ENCODE results near the gene UBXN7. TPM values are rescaled to one million over a fixed set of nuclear protein-coding genes. Genes with fewer than 3 reads are reported as not detected.
A peak's percentile ranks its signal among the peaks of the same experiment; 100 is the strongest.
"Not testable (repeated sequence)": the region's sequence is repeated elsewhere in the genome, so short reads cannot be mapped to it uniquely, and the experiment has no call there.

Gene UBXN7
- total RNA-seq, 2 experiments from 2014 or later, result 58.4 to 63.7 TPM

DNA sequence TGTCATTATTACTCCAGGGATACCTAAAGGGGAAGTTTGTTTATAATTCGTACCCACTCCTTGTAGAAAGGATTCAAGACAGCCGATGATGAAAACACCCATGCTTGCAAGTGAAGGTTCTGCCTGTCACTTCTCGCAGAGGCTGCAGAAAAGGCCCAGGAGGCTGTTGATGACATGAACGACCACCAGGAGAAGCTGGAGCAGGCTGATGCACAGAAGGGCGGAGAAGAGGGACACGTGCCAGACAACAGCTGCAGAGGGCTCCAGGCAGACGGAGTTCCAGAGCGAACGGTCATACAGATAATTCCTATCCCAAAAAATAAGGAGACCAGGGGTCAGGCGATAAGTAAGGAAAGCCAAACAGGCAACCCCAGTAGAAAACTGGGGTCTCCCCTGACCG lies 108.5 kb downstream of the UBXN7 start:
- TF ChIP-seq, protein P1, sequence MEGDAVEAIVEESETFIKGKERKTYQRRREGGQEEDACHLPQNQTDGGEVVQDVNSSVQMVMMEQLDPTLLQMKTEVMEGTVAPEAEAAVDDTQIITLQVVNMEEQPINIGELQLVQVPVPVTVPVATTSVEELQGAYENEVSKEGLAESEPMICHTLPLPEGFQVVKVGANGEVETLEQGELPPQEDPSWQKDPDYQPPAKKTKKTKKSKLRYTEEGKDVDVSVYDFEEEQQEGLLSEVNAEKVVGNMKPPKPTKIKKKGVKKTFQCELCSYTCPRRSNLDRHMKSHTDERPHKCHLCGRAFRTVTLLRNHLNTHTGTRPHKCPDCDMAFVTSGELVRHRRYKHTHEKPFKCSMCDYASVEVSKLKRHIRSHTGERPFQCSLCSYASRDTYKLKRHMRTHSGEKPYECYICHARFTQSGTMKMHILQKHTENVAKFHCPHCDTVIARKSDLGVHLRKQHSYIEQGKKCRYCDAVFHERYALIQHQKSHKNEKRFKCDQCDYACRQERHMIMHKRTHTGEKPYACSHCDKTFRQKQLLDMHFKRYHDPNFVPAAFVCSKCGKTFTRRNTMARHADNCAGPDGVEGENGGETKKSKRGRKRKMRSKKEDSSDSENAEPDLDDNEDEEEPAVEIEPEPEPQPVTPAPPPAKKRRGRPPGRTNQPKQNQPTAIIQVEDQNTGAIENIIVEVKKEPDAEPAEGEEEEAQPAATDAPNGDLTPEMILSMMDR (IDR thresholded peaks at IDR 0.05), result no peak
- no peak for DNase-seq
- intact Hi-C loops (cut with micrococcal nuclease), result no loop called here
- ATAC-seq, result no peak
- H3K4me3 Mint-ChIP-seq, result no peak overlapping the region
- ChIA-PET POLR2A (interaction anchor here (0.6 kb wide), 1 partner anchor 42 kb away, joined by 3 read pairs; no protein-coding TSS in a partner anchor), CTCF (interaction anchor here (1.0 to 1.7 kb wide), 4 partner anchors 30 to 205 kb away, joined by 3 to 5 read pairs (median 4); no protein-coding TSS in a partner anchor)
- H3K27ac Mint-ChIP-seq, result no peak overlapping the region
- H3K36me3 Mint-ChIP-seq (ENCODE audit: low read depth), result no peaks in the 10 kb centered on the region
- H3K9me3 Mint-ChIP-seq, result no peaks in the 10 kb centered on the region
- H3K27me3 Mint-ChIP-seq, result no peaks in the 10 kb centered on the region
- peaks cover 2% of the 10 kb centered on the region for H3K4me1 Mint-ChIP-seq (ENCODE audit: low read depth)

DNA sequence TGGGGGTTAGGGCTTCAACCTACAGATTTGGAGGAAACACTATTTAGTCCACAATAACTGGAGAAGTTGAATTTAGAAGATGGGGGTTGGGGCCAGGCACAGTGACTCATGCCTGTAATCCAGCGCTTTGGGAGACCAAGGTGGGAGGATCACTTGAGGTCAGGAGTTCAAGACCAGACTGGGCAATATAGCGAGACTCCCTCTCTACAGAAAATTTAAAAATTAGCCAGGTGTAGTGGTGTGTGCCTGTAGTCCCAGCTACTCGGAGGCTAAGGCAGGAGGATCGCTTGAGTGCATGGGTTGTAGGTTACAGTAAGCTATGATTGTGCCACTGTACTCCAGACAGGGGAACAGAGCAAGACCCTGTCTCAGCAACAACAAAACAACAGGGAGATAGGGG lies 109.2 kb downstream of the UBXN7 start:
- no peaks in the 10 kb centered on the region for H3K36me3 Mint-ChIP-seq (ENCODE audit: low read depth)
- no peak for ATAC-seq
- H3K4me3 Mint-ChIP-seq, result no peak overlapping the region
- POLR2A ChIA-PET, result no interaction called here
- intact Hi-C loops (cut with micrococcal nuclease), result no loop called here
- H3K9me3 Mint-ChIP-seq, result no peaks in the 10 kb centered on the region
- CTCF ChIA-PET, result no interaction called here
- no peak for DNase-seq
- H3K4me1 Mint-ChIP-seq (ENCODE audit: low read depth), result peaks cover 2% of the 10 kb centered on the region
- no peaks in the 10 kb centered on the region for H3K27me3 Mint-ChIP-seq
- TF ChIP-seq, protein P1 (IDR thresholded peaks at IDR 0.05), result no peak
- H3K27ac Mint-ChIP-seq, result no peak overlapping the region

DNA sequence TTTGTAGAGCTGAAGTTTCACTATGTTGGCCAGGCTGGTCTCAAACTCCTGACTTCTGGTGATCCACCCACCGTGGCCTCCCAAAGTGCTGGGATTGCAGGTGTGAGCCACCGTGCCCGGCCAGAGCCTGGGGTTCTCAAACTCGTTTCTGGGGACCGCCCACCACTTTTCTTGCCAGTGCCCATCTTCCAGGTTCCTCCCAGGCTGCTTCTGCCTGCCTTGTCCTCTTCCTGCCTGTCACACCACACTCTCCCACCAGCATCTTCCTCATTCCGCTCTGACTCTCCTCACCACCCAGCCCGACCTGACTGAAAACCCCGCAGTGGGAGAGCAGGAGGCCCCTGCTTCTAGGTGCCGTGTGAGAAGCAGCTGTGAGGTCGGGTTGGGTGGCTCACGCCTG lies 111.1 kb downstream of the UBXN7 start:
- intact Hi-C loops (cut with micrococcal nuclease), result no loop called here
- H3K9me3 Mint-ChIP-seq, result no peaks in the 10 kb centered on the region
- H3K36me3 Mint-ChIP-seq (ENCODE audit: low read depth), result no peaks in the 10 kb centered on the region
- CTCF ChIA-PET, result no interaction called here
- ATAC-seq (no peak), DNase-seq (no peak)
- H3K4me1 Mint-ChIP-seq (ENCODE audit: low read depth), result peaks cover 10% of the 10 kb centered on the region
- TF ChIP-seq, protein P1 (IDR thresholded peaks at IDR 0.05), result no peak
- POLR2A ChIA-PET, result no interaction called here
- no peak overlapping the region for H3K4me3 Mint-ChIP-seq
- H3K27me3 Mint-ChIP-seq, result no peaks in the 10 kb centered on the region
- H3K27ac Mint-ChIP-seq, result peak overlapping the region; percentile 57

DNA sequence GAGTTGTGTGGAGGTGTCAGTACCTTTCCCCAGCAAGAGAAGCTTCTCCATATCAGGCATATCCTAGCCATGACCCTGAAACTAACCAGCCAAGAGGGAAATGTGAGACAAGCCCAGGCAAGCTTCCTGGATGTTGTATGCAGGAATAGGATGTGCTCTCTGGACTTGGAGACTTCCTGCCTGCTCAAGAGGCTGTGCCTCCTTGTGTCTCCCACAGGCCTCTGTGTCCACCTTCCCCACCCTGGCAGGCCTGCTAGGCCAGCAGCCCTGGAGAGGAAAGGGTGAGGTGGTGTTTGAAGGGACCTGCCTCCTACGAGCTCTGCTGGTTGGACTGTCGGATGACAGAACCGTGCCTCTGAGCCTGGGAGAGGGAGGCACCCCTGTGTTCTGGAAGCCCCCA lies 112.1 kb downstream of the UBXN7 start:
- CTCF ChIA-PET, result no interaction called here
- TF ChIP-seq, protein P1 (IDR thresholded peaks at IDR 0.05), result no peak
- POLR2A ChIA-PET, result interaction anchor here (0.7 kb wide), 1 partner anchor 9 kb away, joined by 3 read pairs; no protein-coding TSS in a partner anchor
- peaks cover 12% of the 10 kb centered on the region for H3K4me1 Mint-ChIP-seq (ENCODE audit: low read depth)
- DNase-seq (no peak), ATAC-seq (no peak)
- no peaks in the 10 kb centered on the region for H3K9me3 Mint-ChIP-seq
- H3K27ac Mint-ChIP-seq, result no peak overlapping the region
- intact Hi-C loops (cut with micrococcal nuclease), result no loop called here
- H3K36me3 Mint-ChIP-seq (ENCODE audit: low read depth), result no peaks in the 10 kb centered on the region
- no peaks in the 10 kb centered on the region for H3K27me3 Mint-ChIP-seq
- no peak overlapping the region for H3K4me3 Mint-ChIP-seq

DNA sequence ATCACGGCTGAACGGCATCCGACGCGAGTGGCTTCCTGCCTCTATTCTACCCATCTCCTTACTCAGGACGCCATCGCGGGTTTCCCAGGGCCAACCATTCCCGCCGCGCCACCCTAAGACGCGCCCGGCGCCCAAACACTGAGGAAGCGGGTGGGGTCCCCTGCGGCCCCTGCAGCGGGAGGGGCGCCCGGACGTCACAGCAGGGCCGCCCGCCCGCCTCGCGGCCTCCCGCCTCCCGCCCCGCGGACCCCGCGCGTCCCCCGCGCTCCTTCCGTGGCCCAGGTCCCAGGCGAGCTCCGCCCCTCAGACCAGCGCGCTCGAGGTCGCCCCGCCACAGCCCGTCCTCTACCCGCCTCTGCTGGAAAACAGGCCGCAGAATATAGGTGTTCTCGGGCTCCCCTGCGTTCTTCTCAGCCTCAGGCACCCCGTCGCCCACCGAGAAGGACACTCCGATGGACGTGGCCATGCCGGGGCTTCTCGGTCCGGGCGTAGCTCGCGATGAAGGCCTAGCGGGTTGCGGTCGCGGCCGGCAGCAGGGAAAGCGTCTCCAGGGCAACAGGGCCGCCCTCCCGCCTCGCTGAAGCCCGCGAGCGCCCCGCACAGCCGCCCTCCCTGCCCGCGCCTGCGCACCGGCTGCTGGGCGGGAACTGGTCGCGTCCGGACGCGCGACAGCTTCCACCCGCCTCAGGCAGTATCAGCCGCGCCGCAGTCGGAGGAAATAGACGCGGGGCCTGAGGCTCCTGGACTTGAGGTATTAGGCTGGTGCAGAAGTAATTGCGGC lies 114.3 kb downstream of the UBXN7 start, which contains the start of gene DYNLT2B:
Gene DYNLT2B (minus strand): TSS at position 554 of the 781 bp plus-strand sequence. CDS start 88 bp downstream, at position 466.
- ChIA-PET CTCF (interaction anchor here (0.9 to 2.5 kb wide), 7 partner anchors 8 to 244 kb away, joined by 3 to 10 read pairs (median 3); no protein-coding TSS in a partner anchor), POLR2A (interaction anchor here (0.6 to 1.7 kb wide), 17 partner anchors 13 to 1645 kb away, joined by 3 to 9 read pairs (median 4); partner anchors contain the start of genes PCYT1A and UBXN7)
- intact Hi-C loops (cut with micrococcal nuclease), result loop anchor here (10.0 kb wide), 1 partner anchor 63 kb away; no protein-coding TSS in a partner anchor
- peaks cover 12% of the 10 kb centered on the region for H3K4me1 Mint-ChIP-seq (ENCODE audit: low read depth)
- H3K36me3 Mint-ChIP-seq (ENCODE audit: low read depth), result no peaks in the 10 kb centered on the region
- peak within 1 kb of the TSS; percentile 95 for H3K27ac Mint-ChIP-seq
- ATAC-seq (peak; percentile 92), DNase-seq (peak; percentile 88)
- H3K27me3 Mint-ChIP-seq, result no peaks in the 10 kb centered on the region
- no peaks in the 10 kb centered on the region for H3K9me3 Mint-ChIP-seq
- H3K4me3 Mint-ChIP-seq, result peak within 1 kb of the TSS; percentile 92
- TF ChIP-seq, protein P1 (IDR thresholded peaks at IDR 0.05), result no peak

DNA sequence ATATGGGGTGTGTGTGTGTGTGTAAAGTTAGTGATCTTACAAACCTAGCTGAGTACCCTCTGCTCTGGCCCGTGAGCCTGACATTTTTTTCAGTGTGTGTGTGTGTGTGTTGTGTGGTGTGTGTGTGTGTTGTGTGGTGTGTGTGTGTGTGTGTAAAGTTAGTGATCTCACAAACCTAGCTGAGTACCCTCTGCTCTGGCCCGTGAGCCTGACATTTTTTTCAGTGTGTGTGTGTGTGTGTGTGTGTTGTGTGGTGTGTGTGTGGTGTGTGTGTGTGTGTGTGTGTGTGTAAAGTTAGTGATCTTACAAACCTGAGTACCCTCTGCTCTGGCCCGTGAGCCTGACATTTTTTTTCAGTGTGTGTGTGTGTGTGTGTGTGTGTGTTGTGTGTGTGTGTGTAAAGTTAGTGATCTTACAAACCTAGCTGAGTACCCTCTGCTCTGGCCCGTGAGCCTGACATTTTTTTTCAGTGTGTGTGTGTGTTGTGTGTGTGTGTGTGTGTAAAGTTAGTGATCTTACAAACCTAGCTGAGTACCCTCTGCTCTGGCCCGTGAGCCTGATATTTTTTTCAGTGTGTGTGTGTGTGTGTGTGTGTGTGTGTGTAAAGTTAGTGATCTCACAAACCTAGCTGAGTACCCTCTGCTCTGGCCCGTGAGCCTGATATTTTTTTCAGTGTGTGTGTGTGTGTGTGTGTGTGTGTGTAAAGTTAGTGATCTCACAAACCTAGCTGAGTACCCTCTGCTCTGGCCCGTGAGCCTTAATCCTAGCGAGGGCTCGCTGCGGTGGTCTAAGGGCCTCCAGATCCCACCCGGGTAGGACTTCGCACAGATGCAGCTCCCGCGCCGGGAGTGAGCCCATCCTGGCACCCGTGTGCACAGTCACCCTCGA lies 115.2 kb downstream of the UBXN7 start:
- Mint-ChIP-seq H3K4me3 (peak overlapping the region; percentile 92), H3K27ac (peak overlapping the region; percentile 95), H3K4me1 (ENCODE audit: low read depth) (peaks cover 12% of the 10 kb centered on the region)
- POLR2A ChIA-PET, result interaction anchor here (0.6 to 1.7 kb wide), 14 partner anchors 12 to 1645 kb away, joined by 3 to 9 read pairs (median 4); partner anchors contain the start of genes PCYT1A and UBXN7
- ATAC-seq; DNase-seq; H3K36me3 Mint-ChIP-seq (ENCODE audit: low read depth); H3K27me3 Mint-ChIP-seq; H3K9me3 Mint-ChIP-seq: not testable (repeated sequence)
- CTCF ChIA-PET, result interaction anchor here (1.2 to 2.5 kb wide), 5 partner anchors 8 to 243 kb away, joined by 3 to 10 read pairs (median 4); no protein-coding TSS in a partner anchor
- intact Hi-C loops (cut with micrococcal nuclease), result loop anchor here (10.0 kb wide), 1 partner anchor 62 kb away; no protein-coding TSS in a partner anchor

Measured in activated CD8-positive, alpha-beta T cell treated with anti-CD3 and anti-CD28 coated beads for 36 hours (primary cell).